IMR-90 (cell line): ENCODE measurements around the gene ITCH. TPM values are rescaled to one million over a fixed set of nuclear protein-coding genes. Genes with fewer than 3 reads are reported as not detected.

Source experiments
- ATAC-seq: fragments of 200-7000 bp; cut with Tn5 transposase; 2 replicates; pipeline ENCODE4 v1.9.1; 2020; ENCODE audit warnings: low read depth, mild to moderate bottlenecking, moderate library complexity
- BruUV-seq: library from RNA; stranded (reverse); fragments of 400-500 nt; replicated peaks from 2 replicates; lab custom pipeline; 2021; lab: Mats Ljungman, UMichigan
- CTCF ChIA-PET: fragments of 300-600 bp; formaldehyde crosslinking; extraction: SDS; loops from one replicate; lab custom pipeline; 2021; ENCODE audit warnings: antibody characterized with exemption; lab: Yijun Ruan, JAX
- POLR2A ChIA-PET: fragments of 300-600 bp; sonication (Branson Sonifier 250); formaldehyde crosslinking; loops from one replicate; lab custom pipeline; 2022; ENCODE audit warnings: antibody characterized with exemption; ENCODE audit not compliant: unreplicated experiment; lab: Charles Lee
- DNase-seq: peaks from one replicate; pipeline ENCODE4 v3.0.0; 2013
- H2AFZ ChIP-seq: replicated peaks from 2 replicates; pipeline ENCODE3; 2013; ENCODE audit warnings: low read length, mild to moderate bottlenecking; ENCODE audit not compliant: poor library complexity
- H2AK5ac ChIP-seq: 2 replicates; pipeline ENCODE4 v1.6.1; 2013; ENCODE audit warnings: low read depth, low read length, inconsistent platforms
- H2AK9ac ChIP-seq: replicated peaks from 2 replicates; pipeline ENCODE3; 2013; ENCODE audit warnings: mild to moderate bottlenecking, low read depth, low read length, moderate library complexity; ENCODE audit not compliant: poor library complexity
- H2BK120ac ChIP-seq: 2 replicates; pipeline ENCODE4 v1.6.1; 2013; ENCODE audit warnings: low read depth, low read length, inconsistent platforms
- H2BK15ac ChIP-seq: 3 replicates; pipeline ENCODE4 v1.6.1; 2013; ENCODE audit warnings: low read depth, low read length, inconsistent platforms
- H2BK20ac ChIP-seq: 2 replicates; pipeline ENCODE4 v1.6.1; 2013; ENCODE audit warnings: low read depth, mild to moderate bottlenecking, inconsistent platforms, low read length, moderate library complexity
- H2BK5ac ChIP-seq: 2 replicates; pipeline ENCODE4 v1.6.1; 2013; ENCODE audit warnings: mild to moderate bottlenecking, low read depth, low read length, inconsistent platforms; ENCODE audit not compliant: poor library complexity, severe bottlenecking
- H3K14ac ChIP-seq: replicated peaks from 2 replicates; pipeline ENCODE4 v1.6.1; 2013; ENCODE audit warnings: low read depth, low read length, inconsistent platforms
- H3K18ac ChIP-seq: 2 replicates; pipeline ENCODE4 v1.6.1; 2013; ENCODE audit warnings: low read depth, low read length, control low read depth
- H3K23ac ChIP-seq: 2 replicates; pipeline ENCODE4 v1.6.1; 2013; ENCODE audit warnings: low read depth, low read length, inconsistent platforms
- H3K27ac ChIP-seq: 2 replicates; pipeline ENCODE4 v1.5.1; 2013; ENCODE audit warnings: mild to moderate bottlenecking, control low read depth, low read length; ENCODE audit not compliant: insufficient read depth
- H3K27me3 ChIP-seq: 2 replicates; pipeline ENCODE4 v1.6.1; 2013; ENCODE audit warnings: low read length; ENCODE audit not compliant: control insufficient read depth, insufficient read depth
- H3K36me3 ChIP-seq: 2 replicates; pipeline ENCODE4 v1.6.1; 2013; ENCODE audit warnings: low read length, mixed read lengths; ENCODE audit not compliant: control insufficient read depth, insufficient read depth
- H3K4ac ChIP-seq: 2 replicates; pipeline ENCODE4 v1.6.1; 2013; ENCODE audit warnings: low read depth, low read length, inconsistent platforms
- H3K4me1 ChIP-seq: 2 replicates; pipeline ENCODE4 v1.6.1; 2013; ENCODE audit warnings: low read length, mixed read lengths; ENCODE audit not compliant: control insufficient read depth, insufficient read depth
- H3K4me2 ChIP-seq: 2 replicates; pipeline ENCODE4 v1.6.1; 2013; ENCODE audit warnings: low read depth, mild to moderate bottlenecking, control low read depth, low read length, moderate library complexity
- H3K4me3 ChIP-seq: 2 replicates; pipeline ENCODE4 v1.5.1; 2013; ENCODE audit warnings: low read depth, mild to moderate bottlenecking, control low read depth, low read length, moderate library complexity; ENCODE audit not compliant: insufficient read depth
- H3K56ac ChIP-seq: 2 replicates; pipeline ENCODE4 v1.6.1; 2013; ENCODE audit warnings: low read length, inconsistent platforms; ENCODE audit not compliant: insufficient read depth; ENCODE audit errors: extremely low read depth
- H3K79me1 ChIP-seq, 2 experiments: 2 replicates each; pipeline ENCODE4 v1.6.1; 2013; ENCODE audit warnings: low read length in 2 of 2, inconsistent platforms in 1 of 2, low read depth in 1 of 2
- H3K9ac ChIP-seq: 2 replicates; pipeline ENCODE4 v1.6.1; 2013; ENCODE audit warnings: low read depth, low read length, control low read depth
- H3K9me1 ChIP-seq: 2 replicates; pipeline ENCODE4 v1.6.1; 2013; ENCODE audit warnings: low read length, inconsistent platforms; ENCODE audit not compliant: insufficient read depth
- H3K9me3 ChIP-seq: 2 replicates; pipeline ENCODE4 v1.6.1; 2013; ENCODE audit warnings: low read length; ENCODE audit not compliant: control insufficient read depth, insufficient read depth
- H4K20me1 ChIP-seq: 2 replicates; pipeline ENCODE4 v1.6.1; 2013; ENCODE audit warnings: low read length, inconsistent platforms; ENCODE audit not compliant: insufficient read depth
- H4K5ac ChIP-seq: 2 replicates; pipeline ENCODE4 v1.6.1; 2013; ENCODE audit warnings: mild to moderate bottlenecking, low read depth, low read length, control low read depth
- H4K8ac ChIP-seq, 2 experiments: 2 replicates each; pipeline ENCODE4 v1.6.1; 2013; ENCODE audit warnings: low read depth in 2 of 2, low read length in 2 of 2, control low read depth in 1 of 2, inconsistent platforms in 1 of 2
- H4K91ac ChIP-seq: 2 replicates; pipeline ENCODE4 v1.6.1; 2013; ENCODE audit warnings: low read depth, low read length, inconsistent platforms; ENCODE audit not compliant: insufficient read depth
- BHLHE40 ChIP-seq: fragments of 150-350 bp; IDR thresholded peaks from 2 replicates; pipeline ENCODE4 v1.6.1; 2016; ENCODE audit warnings: mild to moderate bottlenecking, low read depth, low read length
- CHD1 ChIP-seq: IDR thresholded peaks from 2 replicates; pipeline ENCODE4 v1.6.1; 2012; ENCODE audit warnings: low read depth, low read length, improper control_type of control experiment
- FOS ChIP-seq: fragments of 150-350 bp; IDR thresholded peaks from 2 replicates; pipeline ENCODE4 v1.6.1; 2016; ENCODE audit warnings: low read depth, low read length
- MAFK ChIP-seq: IDR thresholded peaks from 2 replicates; pipeline ENCODE4 v1.6.1; 2012; ENCODE audit warnings: low read depth, low read length, improper control_type of control experiment
- MAZ ChIP-seq: IDR thresholded peaks from 2 replicates; pipeline ENCODE4 v1.6.1; 2012; ENCODE audit warnings: low read depth, mild to moderate bottlenecking, low read length, improper control_type of control experiment, moderate library complexity, borderline replicate concordance
- MXI1 ChIP-seq: IDR thresholded peaks from 2 replicates; pipeline ENCODE4 v1.6.1; 2012; ENCODE audit warnings: low read depth, mild to moderate bottlenecking, low read length, moderate library complexity, borderline replicate concordance
- NFE2L2 ChIP-seq: fragments of 150-350 bp; IDR thresholded peaks from 2 replicates; pipeline ENCODE4 v1.6.1; 2016; ENCODE audit warnings: low read depth, mild to moderate bottlenecking, low read length
- POLR2A ChIP-seq: IDR thresholded peaks from 2 replicates; pipeline ENCODE4 v1.6.1; 2012; ENCODE audit warnings: mild to moderate bottlenecking, low read depth, low read length
- RCOR1 ChIP-seq: IDR thresholded peaks from 2 replicates; pipeline ENCODE4 v1.6.1; 2012; ENCODE audit warnings: mild to moderate bottlenecking, low read length, improper control_type of control experiment; ENCODE audit not compliant: insufficient replicate concordance
- RFX5 ChIP-seq: IDR thresholded peaks from 2 replicates; pipeline ENCODE4 v1.8.0; 2012; ENCODE audit warnings: low read depth, mild to moderate bottlenecking, low read length, moderate library complexity
- SMC3 ChIP-seq: fragments of 150-350 bp; IDR thresholded peaks from 2 replicates; pipeline ENCODE4 v1.6.1; 2016; ENCODE audit warnings: low read depth, mild to moderate bottlenecking, antibody characterized with exemption, low read length, moderate library complexity
- WGBS, 2 experiments: methylation state at CpG; one replicate each; pipeline versions ENCODE4 v1.1.5 to v1.1.7; 2013; ENCODE audit warnings: missing lambda C conversion rate in 2 of 2; ENCODE audit not compliant: insufficient read length in 1 of 2; ENCODE audit errors: extremely low coverage in 2 of 2; 5-methylcytosine and 5-hydroxymethylcytosine counted together
- dilution Hi-C: fragments of 300-500 bp; cut with HindIII; formaldehyde crosslinking; loops from one replicate; pipeline ENCODE4 v1.14.3; 2018; ENCODE audit warnings: low sequenced_read_pairs; ENCODE audit not compliant: unreplicated experiment
- in situ Hi-C: fragments of 300-500 bp; cut with MboI; formaldehyde crosslinking; loops from 3 replicates; pipeline ENCODE4 v1.14.3; 2019; ENCODE audit warnings: low sequenced_read_pairs, inconsistent platforms, mixed read lengths
- intact Hi-C: fragments of 100-400 bp; cut with micrococcal nuclease; formaldehyde crosslinking; loops from 2 replicates; pipeline ENCODE4 v1.10.0; 2022
- polyA plus RNA-seq, 3 experiments: library from polyadenylated mRNA; depleted of rRNA; stranded (reverse); fragments of >200 nt; gene quantifications; 2 replicates each; pipeline ENCODE4 v1.2.3, GENCODE V29; 2012; ENCODE audit warnings: low replicate concordance in 1 of 3
- total RNA-seq: library from RNA; depleted of rRNA; stranded (reverse); fragments of >200 nt; gene quantifications from 2 replicates; pipeline ENCODE4 v1.2.3, GENCODE V29; 2012
- TF ChIP-seq, protein P1 (sequence below): fragments of 150-350 bp; IDR thresholded peaks from 2 replicates; pipeline ENCODE4 v1.6.1; 2017; ENCODE audit warnings: mild to moderate bottlenecking, antibody characterized with exemption, low read length, low read depth
- TF ChIP-seq, protein P2 (sequence below): fragments of 150-350 bp; IDR thresholded peaks from 2 replicates; pipeline ENCODE4 v1.6.1; 2016; ENCODE audit warnings: low read depth, mild to moderate bottlenecking, low read length, moderate library complexity, borderline replicate concordance

Gene ITCH
- total and polyA plus RNA-seq, 2 of the 4 experiments (the other 2 are of a cell fraction): 12.7 to 94.6 TPM

DNA sequence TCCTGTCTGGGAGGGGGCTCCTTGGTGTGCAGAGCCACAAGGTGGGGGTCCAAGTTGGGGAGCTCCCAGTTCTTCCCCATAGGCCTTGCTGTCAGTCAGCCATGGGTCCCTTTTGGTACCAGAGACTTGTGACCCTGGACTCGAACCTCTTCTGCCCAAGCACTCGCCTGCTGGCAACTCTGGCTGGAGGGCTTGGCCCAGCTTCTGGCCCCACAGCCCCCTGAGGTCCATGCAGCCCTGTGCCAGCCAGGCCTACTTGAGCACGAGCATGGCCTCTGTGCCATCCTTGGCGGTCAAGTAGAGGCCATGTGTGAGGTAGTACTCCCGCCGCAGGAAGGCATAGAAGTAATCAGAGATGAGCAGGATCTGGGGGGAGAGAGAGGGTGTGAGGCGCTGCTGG, 197.5 kb downstream of the ITCH start:
- Histone ChIP-seq H3K36me3 (peaks cover 3% of the 10 kb centered on the region; the same call in 1 of the 2 replicates), H2BK20ac (no peak overlapping the region), H4K5ac (no peak overlapping the region), H3K18ac (no peak overlapping the region), H2AK9ac (no peak overlapping the region), H3K9ac (no peak overlapping the region), H2AFZ (no peak overlapping the region), H3K27me3 (no peaks in the 10 kb centered on the region), H3K9me1 (peaks cover 5% of the 10 kb centered on the region; the same call in 1 of the 2 replicates), H3K56ac (no peak overlapping the region), H2AK5ac (no peak overlapping the region), H3K4me2 (no peak overlapping the region), H3K4ac (no peak overlapping the region), H4K8ac (no peak overlapping the region), H3K4me1 (peaks cover 2% of the 10 kb centered on the region; the same call in 1 of the 2 replicates), H3K23ac (no peak overlapping the region), H3K79me1 (peaks cover 0 to 13% of the 10 kb centered on the region in 2 experiments; a peak in 2 of 4 replicates), H2BK5ac (no peak overlapping the region), H3K14ac (no peak overlapping the region), H4K91ac (no peak overlapping the region), H3K27ac (no peak overlapping the region), H3K4me3 (no peak overlapping the region), H2BK120ac (no peak overlapping the region), H2BK15ac (no peak overlapping the region), H3K9me3 (no peaks in the 10 kb centered on the region), H4K20me1 (no peaks in the 10 kb centered on the region)
- TF ChIP-seq, protein P1, sequence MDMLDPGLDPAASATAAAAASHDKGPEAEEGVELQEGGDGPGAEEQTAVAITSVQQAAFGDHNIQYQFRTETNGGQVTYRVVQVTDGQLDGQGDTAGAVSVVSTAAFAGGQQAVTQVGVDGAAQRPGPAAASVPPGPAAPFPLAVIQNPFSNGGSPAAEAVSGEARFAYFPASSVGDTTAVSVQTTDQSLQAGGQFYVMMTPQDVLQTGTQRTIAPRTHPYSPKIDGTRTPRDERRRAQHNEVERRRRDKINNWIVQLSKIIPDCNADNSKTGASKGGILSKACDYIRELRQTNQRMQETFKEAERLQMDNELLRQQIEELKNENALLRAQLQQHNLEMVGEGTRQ: no peak
- TF ChIP-seq MAFK (no peak), NFE2L2 (no peak), RCOR1 (no peak), MAZ (no peak), BHLHE40 (no peak), FOS (no peak), CHD1 (no peak), POLR2A (no peak), RFX5 (no peak), SMC3 (no peak), MXI1 (no peak)
- TF ChIP-seq, protein P2, sequence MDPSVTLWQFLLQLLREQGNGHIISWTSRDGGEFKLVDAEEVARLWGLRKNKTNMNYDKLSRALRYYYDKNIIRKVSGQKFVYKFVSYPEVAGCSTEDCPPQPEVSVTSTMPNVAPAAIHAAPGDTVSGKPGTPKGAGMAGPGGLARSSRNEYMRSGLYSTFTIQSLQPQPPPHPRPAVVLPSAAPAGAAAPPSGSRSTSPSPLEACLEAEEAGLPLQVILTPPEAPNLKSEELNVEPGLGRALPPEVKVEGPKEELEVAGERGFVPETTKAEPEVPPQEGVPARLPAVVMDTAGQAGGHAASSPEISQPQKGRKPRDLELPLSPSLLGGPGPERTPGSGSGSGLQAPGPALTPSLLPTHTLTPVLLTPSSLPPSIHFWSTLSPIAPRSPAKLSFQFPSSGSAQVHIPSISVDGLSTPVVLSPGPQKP: no peak
- WGBS, 2 experiments: 92% methylated on average over 2 of the region's 7 CpGs; no CpG with 5 or more reads in 1 of the 2 experiments
- ATAC-seq (no peak), DNase-seq (no peak)
- ChIA-PET CTCF (no interaction called here), POLR2A (no interaction called here)
- in situ Hi-C loops (no loop called here), dilution Hi-C loops (no loop called here), intact Hi-C loops (no loop called here)
- BruUV-seq: no TSS peak
